DOHH2 (cell line): Measurements from ENCODE around the gene PRIM1.
A peak's percentile ranks its signal among the peaks of the same experiment; 100 is the strongest.

Experiments
- H3F3A ChIP-seq: fragments of 200-600 bp; sonication (generic), shearing (Covaris generic); 2 replicates; pipeline ENCODE4 v1.6.0; 2016; ENCODE audit warnings: antibody characterized with exemption, mild to moderate bottlenecking; ENCODE audit not compliant: control insufficient read depth, insufficient read depth
- H3K27ac ChIP-seq: fragments of 200-600 bp; sonication (generic); 2 replicates; pipeline ENCODE4 v1.5.1; 2014; ENCODE audit warnings: low read depth, mild to moderate bottlenecking, low read length, moderate library complexity
- H3K27me3 ChIP-seq: fragments of 200-600 bp; sonication (generic); 2 replicates; pipeline ENCODE4 v1.6.1; 2014; ENCODE audit warnings: mild to moderate bottlenecking, low read length, mixed read lengths; ENCODE audit not compliant: control insufficient read depth
- H3K36me3 ChIP-seq: fragments of 200-600 bp; sonication (generic); 2 replicates; pipeline ENCODE4 v1.6.1; 2014; ENCODE audit warnings: mild to moderate bottlenecking, low read length, moderate library complexity, mixed read lengths; ENCODE audit not compliant: control insufficient read depth
- H3K4me1 ChIP-seq: fragments of 200-600 bp; sonication (generic); 2 replicates; pipeline ENCODE4 v1.6.1; 2014; ENCODE audit warnings: mild to moderate bottlenecking, low read length, mixed read lengths; ENCODE audit not compliant: control insufficient read depth
- H3K4me2 ChIP-seq: fragments of 200-600 bp; sonication (generic); 2 replicates; pipeline ENCODE4 v1.6.0; 2014; ENCODE audit warnings: mild to moderate bottlenecking, low read length, moderate library complexity
- H3K4me3 ChIP-seq: fragments of 200-600 bp; sonication (generic); 2 replicates; pipeline ENCODE4 v1.5.1; 2014; ENCODE audit warnings: mild to moderate bottlenecking, low read length, mixed read lengths
- H3K79me2 ChIP-seq: fragments of 200-600 bp; sonication (generic); 2 replicates; pipeline ENCODE4 v1.6.1; 2014; ENCODE audit warnings: mild to moderate bottlenecking, low read length, mixed read lengths; ENCODE audit not compliant: control insufficient read depth
- H3K9me2 ChIP-seq: fragments of 200-600 bp; sonication (generic); replicated peaks from 2 replicates; pipeline ENCODE4 v1.6.1; 2014; ENCODE audit warnings: mild to moderate bottlenecking, low read length, mixed read lengths; ENCODE audit not compliant: control insufficient read depth
- H3K9me3 ChIP-seq: fragments of 200-600 bp; sonication (generic); 2 replicates; pipeline ENCODE4 v1.6.1; 2014; ENCODE audit warnings: antibody characterized with exemption, low read length, mixed read lengths; ENCODE audit not compliant: control insufficient read depth, insufficient read depth
- H4K20me1 ChIP-seq: fragments of 200-600 bp; sonication (generic); 2 replicates; pipeline ENCODE4 v1.6.0; 2014; ENCODE audit warnings: low read depth, mild to moderate bottlenecking, antibody characterized with exemption, low read length, moderate library complexity; ENCODE audit not compliant: control insufficient read depth, insufficient read depth
- CTCF ChIP-seq: fragments of 200-600 bp; sonication (generic); IDR thresholded peaks from one replicate; pipeline ENCODE4 v1.5.1; 2014; ENCODE audit warnings: antibody characterized with exemption, mild to moderate bottlenecking, low read depth, low read length; ENCODE audit not compliant: poor library complexity, severe bottlenecking
- EZH2phosphoT487 ChIP-seq: fragments of 200-600 bp; sonication (generic); IDR thresholded peaks from 2 replicates; pipeline ENCODE4 v1.6.1; 2017; ENCODE audit warnings: borderline replicate concordance, mild to moderate bottlenecking, antibody characterized with exemption, low read length, moderate library complexity, mixed read lengths

The PRIM1 gene

DNA sequence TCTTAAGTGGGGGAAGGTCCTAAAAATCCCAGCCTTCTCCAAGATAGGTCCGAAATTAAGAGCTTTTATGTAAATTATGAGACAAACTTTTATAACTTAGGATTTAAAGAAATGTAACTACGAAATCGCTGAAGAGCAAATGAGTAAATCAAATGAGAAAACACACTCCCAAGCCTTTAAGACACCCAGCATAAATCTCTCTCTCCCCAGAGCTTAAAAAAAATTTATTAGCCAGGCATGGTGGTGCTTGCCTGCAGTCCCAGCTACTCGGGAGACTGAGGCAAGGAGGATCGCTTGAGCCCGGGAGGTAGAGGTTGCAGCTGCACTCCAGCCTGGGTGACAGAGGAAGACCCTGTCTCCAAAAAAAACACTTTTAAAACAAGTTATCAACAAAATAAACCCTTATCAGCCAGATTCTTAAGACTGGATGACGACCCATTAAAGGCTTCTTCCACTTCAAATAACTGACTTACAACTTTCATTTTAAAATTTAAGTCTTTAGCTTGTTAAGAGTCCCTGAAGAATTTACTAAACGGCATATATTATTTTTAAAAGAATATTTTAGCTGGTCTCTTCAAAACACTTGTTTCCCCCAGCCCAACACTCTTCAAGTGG is 67.3 kb downstream of the PRIM1 start:
- Histone ChIP-seq H3K27ac (peak overlapping the region; percentile 31; the same call in 1 of the 2 replicates), H4K20me1 (peaks cover 36% of the 10 kb centered on the region), H3F3A (peaks cover 11% of the 10 kb centered on the region)

DNA sequence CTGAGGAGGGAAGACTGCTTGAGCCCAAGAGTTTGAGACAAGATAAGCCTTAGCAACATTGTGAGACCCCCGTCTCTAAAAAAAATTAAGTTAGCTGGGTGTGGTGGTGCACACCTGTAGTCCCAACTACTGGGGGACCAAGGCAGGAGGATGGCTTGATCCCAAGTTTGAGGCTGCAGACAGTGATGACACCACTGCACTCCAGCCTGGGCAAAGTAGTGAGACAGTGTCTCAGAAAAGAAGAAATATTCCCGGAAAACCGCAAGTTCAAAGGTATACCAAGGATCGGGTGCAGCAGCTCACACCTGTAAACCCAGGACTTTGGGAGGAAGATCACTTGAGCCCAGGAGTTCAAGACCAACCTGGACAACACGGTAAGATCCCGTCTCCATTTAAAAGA is 69.8 kb downstream of the PRIM1 start:
- H3K36me3 ChIP-seq: peaks cover 86% of the 10 kb centered on the region
- peaks cover 39% of the 10 kb centered on the region for H4K20me1 ChIP-seq
- H3K4me3 ChIP-seq: no peak overlapping the region

More for the DNA sequence above, 67.3 kb downstream of the PRIM1 start:
- H3K9me2 ChIP-seq: no peaks in the 10 kb centered on the region
- no peaks in the 10 kb centered on the region for H3K9me3 ChIP-seq
- H3K4me3 ChIP-seq: peak overlapping the region; percentile 96
- TF ChIP-seq EZH2phosphoT487: no peak
- no peak for TF ChIP-seq CTCF
- peaks cover 24% of the 10 kb centered on the region for H3K4me1 ChIP-seq
- no peaks in the 10 kb centered on the region for H3K27me3 ChIP-seq
- peaks cover 70% of the 10 kb centered on the region for H3K36me3 ChIP-seq
- H3K79me2 ChIP-seq: peaks cover 96% of the 10 kb centered on the region
- H3K4me2 ChIP-seq: peak overlapping the region; percentile 69

More for the DNA sequence above, 69.8 kb downstream of the PRIM1 start:
- no peak for TF ChIP-seq EZH2phosphoT487
- no peak for TF ChIP-seq CTCF
- Histone ChIP-seq H3K27me3 (no peaks in the 10 kb centered on the region), H3K27ac (no peak overlapping the region), H3K9me3 (no peaks in the 10 kb centered on the region), H3K4me2 (no peak overlapping the region), H3K79me2 (peaks cover 100% of the 10 kb centered on the region), H3F3A (peaks cover 11% of the 10 kb centered on the region), H3K4me1 (peaks cover 24% of the 10 kb centered on the region), H3K9me2 (no peaks in the 10 kb centered on the region)
